ENCODE results near the gene ZBTB17. TPM values are rescaled to one million over a fixed set of nuclear protein-coding genes. Genes with fewer than 3 reads are reported as not detected.

Gene ZBTB17
- total RNA-seq, 1 donor from 2014 or later, result 42.2 TPM

DNA sequence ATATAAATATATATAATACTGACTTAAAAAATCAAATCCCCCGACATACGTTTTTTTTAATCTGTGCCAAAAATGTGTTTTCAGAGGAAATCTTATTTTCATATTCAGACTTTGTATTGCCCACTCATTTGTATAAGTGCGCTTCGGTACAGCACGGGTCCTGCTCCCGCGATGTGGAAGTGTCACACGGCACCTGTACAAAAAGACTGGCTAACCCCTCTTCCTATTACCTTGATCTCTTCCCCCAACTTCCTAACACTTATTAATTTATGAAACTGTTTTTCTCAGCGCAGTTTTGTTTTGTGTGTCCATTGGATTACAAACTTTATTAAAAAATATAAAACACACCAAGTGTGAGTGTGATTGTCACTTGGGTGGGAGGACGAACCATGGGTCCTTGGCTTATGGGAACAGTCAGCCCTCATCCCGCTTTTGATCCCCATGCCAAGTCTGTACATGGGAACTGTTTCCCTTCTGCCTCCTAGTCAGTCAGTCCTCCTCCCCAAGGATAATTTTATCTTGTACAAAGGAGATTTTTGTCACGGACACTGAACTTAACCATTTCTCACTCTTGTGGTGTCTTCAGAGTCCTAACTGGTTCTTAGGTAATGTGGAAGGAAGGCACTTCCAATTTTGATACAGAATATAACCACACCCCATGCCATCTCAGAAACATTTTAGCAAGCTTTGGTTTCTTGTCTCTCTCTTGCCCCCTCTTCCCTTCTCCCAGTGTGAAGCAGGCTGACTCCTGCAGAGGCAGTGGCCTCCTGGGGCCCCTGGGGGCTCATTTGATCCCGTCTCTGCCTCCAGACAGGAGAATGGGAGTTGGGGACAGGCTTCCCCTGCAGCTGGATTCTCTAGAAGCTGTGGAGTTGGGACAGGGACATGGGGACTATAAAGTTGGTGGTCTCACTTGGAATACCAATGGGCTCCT lies 35.5 kb downstream of the ZBTB17 start:
- Mint-ChIP-seq H3K9me3 (no peaks in the 10 kb centered on the region), H3K27ac (peak overlapping the region; percentile 53), H3K27me3 (no peaks in the 10 kb centered on the region), H3K36me3 (peaks cover 12% of the 10 kb centered on the region), H3K4me1 (ENCODE audit: unreplicated experiment) (no peaks in the 10 kb centered on the region), H3K4me3 (no peak overlapping the region)
- TF ChIP-seq, protein P1, sequence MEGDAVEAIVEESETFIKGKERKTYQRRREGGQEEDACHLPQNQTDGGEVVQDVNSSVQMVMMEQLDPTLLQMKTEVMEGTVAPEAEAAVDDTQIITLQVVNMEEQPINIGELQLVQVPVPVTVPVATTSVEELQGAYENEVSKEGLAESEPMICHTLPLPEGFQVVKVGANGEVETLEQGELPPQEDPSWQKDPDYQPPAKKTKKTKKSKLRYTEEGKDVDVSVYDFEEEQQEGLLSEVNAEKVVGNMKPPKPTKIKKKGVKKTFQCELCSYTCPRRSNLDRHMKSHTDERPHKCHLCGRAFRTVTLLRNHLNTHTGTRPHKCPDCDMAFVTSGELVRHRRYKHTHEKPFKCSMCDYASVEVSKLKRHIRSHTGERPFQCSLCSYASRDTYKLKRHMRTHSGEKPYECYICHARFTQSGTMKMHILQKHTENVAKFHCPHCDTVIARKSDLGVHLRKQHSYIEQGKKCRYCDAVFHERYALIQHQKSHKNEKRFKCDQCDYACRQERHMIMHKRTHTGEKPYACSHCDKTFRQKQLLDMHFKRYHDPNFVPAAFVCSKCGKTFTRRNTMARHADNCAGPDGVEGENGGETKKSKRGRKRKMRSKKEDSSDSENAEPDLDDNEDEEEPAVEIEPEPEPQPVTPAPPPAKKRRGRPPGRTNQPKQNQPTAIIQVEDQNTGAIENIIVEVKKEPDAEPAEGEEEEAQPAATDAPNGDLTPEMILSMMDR (conservative IDR thresholded peaks at IDR 0.05), result no peak
- DNase-seq (ENCODE audit: extremely low spot score, unreplicated experiment), result no peak

DNA sequence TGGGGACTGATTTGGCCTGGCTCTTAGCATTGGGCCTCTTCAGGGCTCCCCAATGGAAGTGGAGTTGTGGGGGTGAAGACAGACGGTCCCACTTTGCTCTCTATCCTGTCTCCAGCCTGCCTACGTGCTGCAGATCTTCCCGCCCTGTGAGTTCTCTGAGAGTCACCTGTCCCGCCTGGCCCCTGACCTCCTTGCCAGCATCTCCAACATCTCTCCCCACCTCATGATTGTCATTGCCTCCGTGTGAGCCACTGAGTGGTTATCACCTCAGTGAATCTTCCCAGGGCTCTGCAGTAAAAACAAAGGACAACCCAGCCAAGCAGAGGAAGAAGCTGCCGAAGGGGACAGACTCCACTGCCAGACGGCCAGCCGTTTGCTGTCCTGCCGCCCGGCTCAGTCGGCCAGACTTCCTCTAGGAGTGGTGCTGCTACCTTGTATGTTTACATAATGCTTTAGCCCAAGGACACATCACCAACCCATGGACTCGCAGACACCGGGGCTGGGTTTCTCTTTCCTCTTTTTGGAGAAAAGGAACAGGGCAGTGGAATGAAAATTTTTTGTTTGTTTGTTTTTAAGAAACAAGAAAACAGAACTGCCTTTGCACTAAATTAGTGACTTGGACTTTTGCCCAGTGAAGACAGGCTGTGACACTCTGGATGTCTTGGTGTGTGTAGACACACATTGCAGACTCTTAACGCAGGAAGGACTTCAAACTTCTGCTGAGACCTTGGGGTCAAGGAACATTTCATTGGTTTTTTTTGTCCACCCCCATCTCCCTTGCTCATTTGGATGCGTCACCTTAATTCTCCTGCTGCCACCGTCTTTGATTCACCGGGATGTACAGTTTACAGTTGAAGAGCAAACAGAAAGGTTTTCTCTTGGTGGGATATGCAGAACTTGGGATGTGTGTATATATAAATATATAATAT lies 36.5 kb downstream of the ZBTB17 start:
- TF ChIP-seq, protein P1 (conservative IDR thresholded peaks at IDR 0.05), result no peak
- Mint-ChIP-seq H3K4me1 (ENCODE audit: unreplicated experiment) (no peaks in the 10 kb centered on the region), H3K36me3 (peaks cover 18% of the 10 kb centered on the region), H3K27ac (peak overlapping the region; percentile 64), H3K27me3 (no peaks in the 10 kb centered on the region), H3K4me3 (peak overlapping the region; percentile 35), H3K9me3 (no peaks in the 10 kb centered on the region)
- DNase-seq (ENCODE audit: extremely low spot score, unreplicated experiment), result peak; percentile 44

DNA sequence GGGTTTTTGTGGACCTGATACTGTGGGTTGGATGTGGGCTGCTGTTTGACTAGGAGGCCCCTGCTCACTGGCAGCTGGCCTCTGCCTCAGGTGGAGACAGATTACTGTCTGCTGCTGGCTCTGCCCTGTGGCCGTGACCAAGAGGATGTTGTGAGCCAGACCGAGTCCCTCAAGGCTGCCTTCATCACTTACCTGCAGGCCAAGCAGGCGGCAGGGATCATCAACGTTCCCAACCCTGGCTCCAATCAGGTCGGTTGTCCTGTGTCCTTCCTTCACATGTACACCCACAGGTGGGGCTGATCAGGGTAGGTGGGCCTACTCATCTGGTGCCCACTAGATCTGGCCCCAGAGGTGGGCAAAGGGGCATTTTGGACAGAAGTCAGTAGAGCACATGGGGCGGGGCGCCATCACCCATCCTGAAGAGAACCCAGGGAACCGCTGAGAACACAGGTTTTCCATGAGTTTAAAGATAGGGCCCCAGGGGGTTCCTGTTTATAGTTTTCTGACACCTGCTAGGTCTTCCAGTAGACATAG lies 37.2 kb downstream of the ZBTB17 start:
- H3K27me3 Mint-ChIP-seq, result no peaks in the 10 kb centered on the region
- TF ChIP-seq, protein P1 (conservative IDR thresholded peaks at IDR 0.05), result no peak
- DNase-seq (ENCODE audit: extremely low spot score, unreplicated experiment), result peak; percentile 67
- H3K27ac Mint-ChIP-seq, result peak overlapping the region; percentile 64
- H3K36me3 Mint-ChIP-seq, result peaks cover 19% of the 10 kb centered on the region
- H3K9me3 Mint-ChIP-seq, result no peaks in the 10 kb centered on the region
- H3K4me1 Mint-ChIP-seq (ENCODE audit: unreplicated experiment), result no peaks in the 10 kb centered on the region
- no peak overlapping the region for H3K4me3 Mint-ChIP-seq

DNA sequence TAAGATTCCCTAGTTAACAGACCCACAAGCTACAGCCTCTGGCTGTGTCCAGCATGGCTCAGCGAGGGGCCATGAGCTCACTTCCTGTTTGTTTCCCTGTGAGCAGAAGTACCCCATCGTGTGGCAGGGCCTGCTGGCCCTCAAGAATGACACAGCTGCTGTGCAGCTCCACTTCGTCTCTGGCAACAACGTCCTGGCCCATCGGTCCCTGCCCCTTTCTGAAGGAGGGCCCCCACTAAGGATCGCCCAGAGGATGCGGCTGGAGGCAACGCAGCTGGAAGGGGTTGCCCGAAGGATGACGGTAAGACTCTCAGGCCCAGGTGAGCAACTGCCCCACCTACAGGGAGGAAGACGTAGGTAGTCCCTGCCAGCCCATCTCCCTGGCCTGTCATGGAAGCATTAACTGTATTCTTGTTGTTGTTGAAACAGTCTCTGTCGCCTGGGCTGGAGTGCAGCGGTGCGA lies 38.2 kb downstream of the ZBTB17 start:
- TF ChIP-seq, protein P1 (conservative IDR thresholded peaks at IDR 0.05), result no peak
- DNase-seq (ENCODE audit: extremely low spot score, unreplicated experiment), result peak; percentile 48
- peaks cover 25% of the 10 kb centered on the region for H3K36me3 Mint-ChIP-seq
- H3K4me1 Mint-ChIP-seq (ENCODE audit: unreplicated experiment), result no peaks in the 10 kb centered on the region
- H3K9me3 Mint-ChIP-seq, result no peaks in the 10 kb centered on the region
- H3K27me3 Mint-ChIP-seq, result no peaks in the 10 kb centered on the region
- no peak overlapping the region for H3K4me3 Mint-ChIP-seq
- H3K27ac Mint-ChIP-seq, result peak overlapping the region; percentile 62

DNA sequence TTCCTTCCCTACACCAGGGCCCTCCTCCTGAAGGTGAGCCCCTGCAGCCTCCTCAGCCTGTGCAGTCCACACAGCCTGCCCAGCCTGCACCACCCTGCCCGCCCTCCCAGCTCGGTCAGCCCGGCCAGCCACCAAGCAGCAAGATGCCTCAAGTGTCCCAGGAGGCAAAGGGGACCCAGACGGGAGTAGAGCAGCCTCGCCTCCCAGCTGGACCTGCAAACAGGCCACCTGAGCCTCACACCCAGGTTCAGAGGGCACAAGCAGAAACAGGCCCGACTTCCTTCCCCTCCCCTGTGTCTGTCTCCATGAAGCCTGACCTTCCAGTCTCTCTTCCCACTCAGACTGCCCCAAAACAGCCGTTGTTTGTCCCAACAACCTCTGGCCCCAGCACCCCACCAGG lies 38.8 kb downstream of the ZBTB17 start:
- DNase-seq (ENCODE audit: extremely low spot score, unreplicated experiment), result no peak
- H3K27me3 Mint-ChIP-seq, result no peaks in the 10 kb centered on the region
- H3K4me3 Mint-ChIP-seq, result no peak overlapping the region
- peak overlapping the region; percentile 62 for H3K27ac Mint-ChIP-seq
- peaks cover 30% of the 10 kb centered on the region for H3K36me3 Mint-ChIP-seq
- H3K4me1 Mint-ChIP-seq (ENCODE audit: unreplicated experiment), result no peaks in the 10 kb centered on the region
- no peaks in the 10 kb centered on the region for H3K9me3 Mint-ChIP-seq
- TF ChIP-seq, protein P1 (conservative IDR thresholded peaks at IDR 0.05), result no peak

Data from type B pancreatic cell (in vitro differentiated cells).